ENCODE measurements around the gene RPL35.

DNA sequence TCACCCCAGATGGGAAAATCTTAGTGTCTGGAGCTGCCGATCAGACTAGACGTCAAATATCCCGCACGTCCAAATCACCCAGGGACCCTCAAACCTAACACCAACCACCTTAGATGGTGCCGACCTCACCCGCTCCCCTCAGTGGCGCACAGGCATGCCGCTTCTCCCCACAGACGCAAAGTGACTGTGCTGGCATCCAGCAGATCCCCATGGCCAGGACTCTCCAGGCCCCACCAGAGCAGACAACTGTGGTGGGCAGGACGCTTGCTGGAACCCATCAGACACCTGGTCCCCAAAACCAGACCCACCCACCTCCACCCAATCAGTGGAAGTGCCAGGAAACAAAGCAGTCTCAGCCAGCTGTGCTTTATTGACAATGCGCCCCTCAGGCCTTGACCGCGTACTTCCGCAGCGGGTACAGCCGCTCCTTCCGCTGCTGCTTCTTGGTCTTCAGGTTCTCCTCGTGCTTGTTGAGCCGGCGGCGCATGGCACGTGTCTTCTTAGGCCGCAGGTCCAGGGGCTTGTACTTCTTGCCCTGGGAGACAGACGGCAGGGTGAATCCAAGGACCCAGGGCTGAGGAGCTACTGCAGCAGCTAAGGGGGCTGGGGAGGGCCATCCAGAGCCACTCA, 4.1 kb downstream of the RPL35 start:
- TF ChIP-seq POLR2A (IDR thresholded peaks at IDR 0.05): no peak
- TF ChIP-seq, protein P1, sequence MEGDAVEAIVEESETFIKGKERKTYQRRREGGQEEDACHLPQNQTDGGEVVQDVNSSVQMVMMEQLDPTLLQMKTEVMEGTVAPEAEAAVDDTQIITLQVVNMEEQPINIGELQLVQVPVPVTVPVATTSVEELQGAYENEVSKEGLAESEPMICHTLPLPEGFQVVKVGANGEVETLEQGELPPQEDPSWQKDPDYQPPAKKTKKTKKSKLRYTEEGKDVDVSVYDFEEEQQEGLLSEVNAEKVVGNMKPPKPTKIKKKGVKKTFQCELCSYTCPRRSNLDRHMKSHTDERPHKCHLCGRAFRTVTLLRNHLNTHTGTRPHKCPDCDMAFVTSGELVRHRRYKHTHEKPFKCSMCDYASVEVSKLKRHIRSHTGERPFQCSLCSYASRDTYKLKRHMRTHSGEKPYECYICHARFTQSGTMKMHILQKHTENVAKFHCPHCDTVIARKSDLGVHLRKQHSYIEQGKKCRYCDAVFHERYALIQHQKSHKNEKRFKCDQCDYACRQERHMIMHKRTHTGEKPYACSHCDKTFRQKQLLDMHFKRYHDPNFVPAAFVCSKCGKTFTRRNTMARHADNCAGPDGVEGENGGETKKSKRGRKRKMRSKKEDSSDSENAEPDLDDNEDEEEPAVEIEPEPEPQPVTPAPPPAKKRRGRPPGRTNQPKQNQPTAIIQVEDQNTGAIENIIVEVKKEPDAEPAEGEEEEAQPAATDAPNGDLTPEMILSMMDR (IDR thresholded peaks at IDR 0.05): no peak

Data from ovary (tissue), 3 donors.